HG02610 (cell line): ENCODE data around the gene TTYH1.

Experiments
- ATAC-seq: cut with Tn5 transposase; IDR thresholded peaks from one replicate; pipeline ENCODE4 v1.9.1; 2021; ENCODE audit warnings: mild to moderate bottlenecking, moderate library complexity; ENCODE audit not compliant: unreplicated experiment

The TTYH1 gene

GRCh38 chr19:54391589-54392061 lies 23.6 kb upstream of the TTYH1 start:
- ATAC-seq: no peak

- ATAC-seq: no peak
Observed at GRCh38 chr19:54392105-54392504, 23.2 kb upstream of the TTYH1 start.

GRCh38 chr19:54393381-54393780 lies 21.9 kb upstream of the TTYH1 start:
- no peak for ATAC-seq

GRCh38 chr19:54395685-54396084 lies 19.6 kb upstream of the TTYH1 start:
- no peak for ATAC-seq

- no peak for ATAC-seq
Observed at GRCh38 chr19:54399189-54399588, 16.1 kb upstream of the TTYH1 start.

GRCh38 chr19:54400913-54401312 lies 14.4 kb upstream of the TTYH1 start:
- no peak for ATAC-seq

GRCh38 chr19:54403054-54403453 lies 12.2 kb upstream of the TTYH1 start:
- ATAC-seq: no peak

- ATAC-seq: no peak
Observed at GRCh38 chr19:54405628-54406027, 9.6 kb upstream of the TTYH1 start.

GRCh38 chr19:54407780-54408179 lies 7.5 kb upstream of the TTYH1 start:
- no peak for ATAC-seq

- no peak for ATAC-seq
Observed at GRCh38 chr19:54408456-54409026, 6.7 kb upstream of the TTYH1 start.

- no peak for ATAC-seq
Observed at GRCh38 chr19:54411033-54411432, 4.2 kb upstream of the TTYH1 start.

- no peak for ATAC-seq
Observed at GRCh38 chr19:54412877-54413276, 2.4 kb upstream of the TTYH1 start.

GRCh38 chr19:54414156-54414555 lies 1.1 kb upstream of the TTYH1 start:
- no peak for ATAC-seq

GRCh38 chr19:54415901-54416673 lies 823 bp downstream of the TTYH1 start:
- ATAC-seq: no peak

- no peak for ATAC-seq
Observed at GRCh38 chr19:54416695-54417491, 1.6 kb downstream of the TTYH1 start.

GRCh38 chr19:54418030-54418929 lies 3.0 kb downstream of the TTYH1 start:
- ATAC-seq: peak; percentile 42

GRCh38 chr19:54418930-54419800 lies 3.9 kb downstream of the TTYH1 start:
- ATAC-seq: no peak

GRCh38 chr19:54420068-54420382 lies 4.8 kb downstream of the TTYH1 start:
- no peak for ATAC-seq

GRCh38 chr19:54420383-54421168 lies 5.3 kb downstream of the TTYH1 start:
- ATAC-seq: no peak
